Activated T-cell treated with anti-CD3 and anti-CD28 coated beads, Interleukin-2, amount 50 U/mL, for 72 hours (primary cell): ENCODE data around the gene LSM4. TPM values are rescaled to one million over a fixed set of nuclear protein-coding genes. Genes with fewer than 3 reads are reported as not detected.
"Not testable (repeated sequence)": the region's sequence is repeated elsewhere in the genome, so short reads cannot be mapped to it uniquely, and the experiment has no call there.

ENCODE experiments used
- ATAC-seq, 2 donors: fragments of 150-1000 bp; cut with Tn5 transposase; replicated peaks in 1 of 2; 2 replicates each; pipeline ENCODE4 v1.10.0; 2021; ENCODE audit warnings: moderate library complexity in 2 of 2, mild to moderate bottlenecking in 1 of 2
- DNase-seq, 2 donors: peaks; one replicate each; pipeline ENCODE4 v3.0.0; 2021 to 2022; ENCODE audit warnings: mixed read lengths in 1 of 2
- H3K27ac Mint-ChIP-seq: one replicate; pipeline ENCODE4 v1.8.0; 2022; ENCODE audit warnings: mild to moderate bottlenecking, moderate library complexity, mixed read lengths
- H3K27me3 Mint-ChIP-seq: one replicate; pipeline ENCODE4 v1.8.0; 2022; ENCODE audit warnings: low read depth, mixed read lengths
- H3K36me3 Mint-ChIP-seq, 2 donors: one replicate each; pipeline ENCODE4 v1.8.0; 2022; ENCODE audit warnings: mixed read lengths in 2 of 2, mild to moderate bottlenecking in 1 of 2; ENCODE audit not compliant: insufficient read depth in 2 of 2
- H3K4me1 Mint-ChIP-seq: one replicate; pipeline ENCODE4 v1.8.0; 2022; ENCODE audit warnings: low read depth, mixed read lengths
- H3K4me3 Mint-ChIP-seq, 2 donors: one replicate each; pipeline ENCODE4 v1.8.0; 2022; ENCODE audit warnings: mild to moderate bottlenecking in 2 of 2, mixed read lengths in 2 of 2, moderate library complexity in 2 of 2
- H3K9me3 Mint-ChIP-seq, 2 donors: one replicate each; pipeline ENCODE4 v1.8.0; 2022; ENCODE audit warnings: mixed read lengths in 2 of 2
- total RNA-seq, 2 donors: library from RNA; stranded (reverse); gene quantifications; one replicate each; pipeline ENCODE4 v1.2.3, GENCODE V29; 2022

The LSM4 gene
- total RNA-seq, 2 donors from 2014 or later = 178 to 250 TPM

GRCh38 chr19:18350490-18350889, 27.6 kb upstream of the LSM4 start:
- DNase-seq (no peak), ATAC-seq (no peak)
- Mint-ChIP-seq H3K4me1 (peaks cover 7% of the 10 kb centered on the region), H3K9me3 (no peaks in the 10 kb centered on the region), H3K36me3 (peaks cover 2 to 4% of the 10 kb centered on the region in 2 donors), H3K4me3 (no peak overlapping the region), H3K27ac (no peak overlapping the region), H3K27me3 (no peaks in the 10 kb centered on the region)

GRCh38 chr19:18349524-18350128, 26.8 kb upstream of the LSM4 start:
- H3K9me3 Mint-ChIP-seq = no peaks in the 10 kb centered on the region
- ATAC-seq = no peak
- no peaks in the 10 kb centered on the region for H3K27me3 Mint-ChIP-seq
- no peak overlapping the region for H3K27ac Mint-ChIP-seq
- no peak overlapping the region for H3K4me3 Mint-ChIP-seq
- peak; percentile 41 for DNase-seq
- H3K36me3 Mint-ChIP-seq = peaks cover 2 to 6% of the 10 kb centered on the region in 2 donors
- peaks cover 7% of the 10 kb centered on the region for H3K4me1 Mint-ChIP-seq

GRCh38 chr19:18348818-18349339, 26.0 kb upstream of the LSM4 start:
- not testable (repeated sequence) for H3K27ac Mint-ChIP-seq, DNase-seq, H3K4me1 Mint-ChIP-seq, H3K36me3 Mint-ChIP-seq, H3K27me3 Mint-ChIP-seq, H3K9me3 Mint-ChIP-seq, ATAC-seq, H3K4me3 Mint-ChIP-seq

- H3K4me3 Mint-ChIP-seq = no peak overlapping the region
- no peaks in the 10 kb centered on the region for H3K27me3 Mint-ChIP-seq
- H3K4me1 Mint-ChIP-seq = peaks cover 7% of the 10 kb centered on the region
- no peak overlapping the region for H3K27ac Mint-ChIP-seq
- no peaks in the 10 kb centered on the region for H3K9me3 Mint-ChIP-seq
- DNase-seq = no peak
- no peak for ATAC-seq
- peaks cover 2 to 8% of the 10 kb centered on the region in 2 donors for H3K36me3 Mint-ChIP-seq
Measured at GRCh38 chr19:18348171-18348570, 25.3 kb upstream of the LSM4 start.

- ATAC-seq = no peak
- DNase-seq = no peak
- Mint-ChIP-seq H3K4me1 (peaks cover 19% of the 10 kb centered on the region), H3K4me3 (no peak overlapping the region), H3K36me3 (peaks cover 2 to 11% of the 10 kb centered on the region in 2 donors), H3K9me3 (no peaks in the 10 kb centered on the region), H3K27ac (no peak overlapping the region), H3K27me3 (no peaks in the 10 kb centered on the region)
Measured at GRCh38 chr19:18346091-18346490, 23.2 kb upstream of the LSM4 start.

GRCh38 chr19:18345296-18345695, 22.4 kb upstream of the LSM4 start:
- Mint-ChIP-seq H3K36me3 (peaks cover 4 to 10% of the 10 kb centered on the region in 2 donors), H3K9me3 (no peaks in the 10 kb centered on the region), H3K27me3 (no peaks in the 10 kb centered on the region), H3K27ac (no peak overlapping the region), H3K4me1 (peaks cover 19% of the 10 kb centered on the region), H3K4me3 (no peak overlapping the region)
- ATAC-seq (no peak), DNase-seq (no peak)

- H3K36me3 Mint-ChIP-seq = peaks cover 4 to 9% of the 10 kb centered on the region in 2 donors
- no peak overlapping the region for H3K27ac Mint-ChIP-seq
- DNase-seq (no peak), ATAC-seq (no peak)
- H3K4me1 Mint-ChIP-seq = peaks cover 23% of the 10 kb centered on the region
- no peak overlapping the region for H3K4me3 Mint-ChIP-seq
- H3K27me3 Mint-ChIP-seq = no peaks in the 10 kb centered on the region
- H3K9me3 Mint-ChIP-seq = no peaks in the 10 kb centered on the region
Measured at GRCh38 chr19:18344582-18344950, 21.7 kb upstream of the LSM4 start.

GRCh38 chr19:18342090-18342632, 19.3 kb upstream of the LSM4 start:
- Mint-ChIP-seq H3K27ac (peak overlapping the region; percentile 15), H3K27me3 (no peaks in the 10 kb centered on the region), H3K9me3 (no peaks in the 10 kb centered on the region), H3K4me3 (peak overlapping the region; percentile 87 to 95), H3K36me3 (peaks cover 2 to 9% of the 10 kb centered on the region in 2 donors), H3K4me1 (peaks cover 26% of the 10 kb centered on the region)
- DNase-seq (no peak), ATAC-seq (no peak)

- ATAC-seq = peak; percentile 85
- Mint-ChIP-seq H3K4me1 (peaks cover 22% of the 10 kb centered on the region), H3K27ac (no peak overlapping the region), H3K27me3 (no peaks in the 10 kb centered on the region), H3K36me3 (peaks cover 2 to 7% of the 10 kb centered on the region in 2 donors), H3K9me3 (no peaks in the 10 kb centered on the region), H3K4me3 (peak overlapping the region; percentile 87 to 95)
- peak; percentile 77 to 81 for DNase-seq
Measured at GRCh38 chr19:18340990-18341868, 18.4 kb upstream of the LSM4 start.

GRCh38 chr19:18340190-18340989, 17.5 kb upstream of the LSM4 start, which contains the start of gene PGPEP1:
TSS of gene PGPEP1 (plus strand) at chr19:18340598. CDS start at chr19:18340682, 84 bp downstream.
- Mint-ChIP-seq H3K36me3 (peaks cover 2 to 7% of the 10 kb centered on the region in 2 donors), H3K9me3 (no peaks in the 10 kb centered on the region), H3K4me1 (peaks cover 19% of the 10 kb centered on the region), H3K4me3 (peak within 1 kb of the TSS; percentile 87 to 95), H3K27me3 (no peaks in the 10 kb centered on the region), H3K27ac (peak within 1 kb of the TSS; percentile 57)
- peak; percentile 77 to 79 for ATAC-seq
- DNase-seq = peak; percentile 77 to 91

GRCh38 chr19:18339723-18340122, 16.8 kb upstream of the LSM4 start:
- DNase-seq (no peak), ATAC-seq (no peak)
- peaks cover 19% of the 10 kb centered on the region for H3K4me1 Mint-ChIP-seq
- H3K36me3 Mint-ChIP-seq = peaks cover 2 to 6% of the 10 kb centered on the region in 2 donors
- H3K4me3 Mint-ChIP-seq = peak overlapping the region; percentile 87 to 95
- H3K27ac Mint-ChIP-seq = no peak overlapping the region
- no peaks in the 10 kb centered on the region for H3K9me3 Mint-ChIP-seq
- no peaks in the 10 kb centered on the region for H3K27me3 Mint-ChIP-seq

- Mint-ChIP-seq H3K4me3 (peak overlapping the region; percentile 37 to 43), H3K27ac (no peak overlapping the region), H3K9me3 (no peaks in the 10 kb centered on the region), H3K4me1 (peaks cover 19% of the 10 kb centered on the region), H3K27me3 (no peaks in the 10 kb centered on the region), H3K36me3 (peaks cover 2 to 4% of the 10 kb centered on the region in 2 donors)
- ATAC-seq = no peak
- no peak for DNase-seq
Measured at GRCh38 chr19:18338541-18338940, 15.7 kb upstream of the LSM4 start.
